Measurements from ENCODE around the gene ROR2.

DNA sequence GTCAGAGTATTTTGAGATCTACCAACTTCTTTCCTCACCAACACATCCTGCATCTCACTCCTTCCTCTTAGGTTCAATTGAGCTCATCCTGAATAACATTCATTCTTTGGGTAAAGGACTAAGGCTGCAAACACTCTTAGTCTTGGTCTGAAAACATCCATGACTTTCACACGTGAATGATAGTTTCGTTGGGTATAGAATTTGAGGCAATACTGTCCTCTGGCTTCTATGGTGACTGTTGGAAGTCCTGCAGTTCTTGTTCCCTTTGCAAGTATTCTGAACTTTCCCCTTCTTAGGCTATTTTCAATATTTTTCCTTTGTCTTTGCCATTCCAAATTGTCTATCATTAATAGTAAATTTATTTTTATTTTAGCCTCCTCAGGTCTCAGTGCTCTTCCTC, 185.4 kb downstream of the ROR2 start:
- TF ChIP-seq, protein P1, sequence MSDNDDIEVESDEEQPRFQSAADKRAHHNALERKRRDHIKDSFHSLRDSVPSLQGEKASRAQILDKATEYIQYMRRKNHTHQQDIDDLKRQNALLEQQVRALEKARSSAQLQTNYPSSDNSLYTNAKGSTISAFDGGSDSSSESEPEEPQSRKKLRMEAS (IDR thresholded peaks at IDR 0.05; ENCODE audit: insufficient read depth, insufficient read length) = no peak
- TF ChIP-seq, protein P2, sequence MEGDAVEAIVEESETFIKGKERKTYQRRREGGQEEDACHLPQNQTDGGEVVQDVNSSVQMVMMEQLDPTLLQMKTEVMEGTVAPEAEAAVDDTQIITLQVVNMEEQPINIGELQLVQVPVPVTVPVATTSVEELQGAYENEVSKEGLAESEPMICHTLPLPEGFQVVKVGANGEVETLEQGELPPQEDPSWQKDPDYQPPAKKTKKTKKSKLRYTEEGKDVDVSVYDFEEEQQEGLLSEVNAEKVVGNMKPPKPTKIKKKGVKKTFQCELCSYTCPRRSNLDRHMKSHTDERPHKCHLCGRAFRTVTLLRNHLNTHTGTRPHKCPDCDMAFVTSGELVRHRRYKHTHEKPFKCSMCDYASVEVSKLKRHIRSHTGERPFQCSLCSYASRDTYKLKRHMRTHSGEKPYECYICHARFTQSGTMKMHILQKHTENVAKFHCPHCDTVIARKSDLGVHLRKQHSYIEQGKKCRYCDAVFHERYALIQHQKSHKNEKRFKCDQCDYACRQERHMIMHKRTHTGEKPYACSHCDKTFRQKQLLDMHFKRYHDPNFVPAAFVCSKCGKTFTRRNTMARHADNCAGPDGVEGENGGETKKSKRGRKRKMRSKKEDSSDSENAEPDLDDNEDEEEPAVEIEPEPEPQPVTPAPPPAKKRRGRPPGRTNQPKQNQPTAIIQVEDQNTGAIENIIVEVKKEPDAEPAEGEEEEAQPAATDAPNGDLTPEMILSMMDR (IDR thresholded peaks at IDR 0.05; ENCODE audit: extremely low read depth in 1 of 2, insufficient read depth in 1 of 2, low read depth in 1 of 2, low read length in 2 of 2) = no peak
- TF ChIP-seq POLR2A (IDR thresholded peaks at IDR 0.05; ENCODE audit: low read depth, low read length) = no peak

Data from endothelial cell of umbilical vein (primary cell).